HCEC 1CT (cell line): ENCODE measurements around the gene PLRG1.
A peak's percentile ranks its signal among the peaks of the same experiment; 100 is the strongest.

Source experiments
- DNase-seq: peaks from one replicate; pipeline ENCODE4 v3.0.0-alpha.2; 2017

PLRG1 gene

DNA sequence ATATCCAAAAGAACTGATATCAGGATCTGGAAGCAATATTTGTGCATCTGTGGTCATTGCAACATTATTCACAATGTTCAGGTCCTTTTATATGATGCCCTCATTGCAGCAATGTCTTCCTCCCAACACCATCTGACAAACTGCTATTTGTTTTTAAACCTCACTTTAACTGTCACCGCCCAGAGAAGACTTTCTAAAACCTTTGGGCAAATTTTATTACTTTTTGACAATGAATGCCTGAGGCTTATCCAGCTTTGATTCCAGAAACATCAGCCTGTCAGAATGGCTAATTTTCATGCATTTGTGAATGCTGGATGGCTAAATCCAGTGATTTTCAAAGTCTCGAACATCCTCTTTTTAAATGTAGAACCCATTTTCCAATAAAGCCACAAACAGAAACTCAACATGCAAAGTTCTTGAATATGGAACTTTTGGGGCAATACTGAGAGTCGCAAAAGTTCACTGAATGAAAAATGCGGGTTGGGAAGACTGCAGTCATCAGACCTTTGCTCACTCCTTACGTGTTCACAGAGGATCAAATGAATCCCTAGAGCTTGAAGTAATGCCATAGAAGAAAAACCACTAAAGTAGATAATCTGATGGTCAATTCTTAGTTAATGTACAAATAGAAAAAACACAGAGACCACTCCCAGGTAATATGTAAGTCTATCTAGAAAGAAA is 23.1 kb upstream of the PLRG1 start:
- no peak for DNase-seq

DNA sequence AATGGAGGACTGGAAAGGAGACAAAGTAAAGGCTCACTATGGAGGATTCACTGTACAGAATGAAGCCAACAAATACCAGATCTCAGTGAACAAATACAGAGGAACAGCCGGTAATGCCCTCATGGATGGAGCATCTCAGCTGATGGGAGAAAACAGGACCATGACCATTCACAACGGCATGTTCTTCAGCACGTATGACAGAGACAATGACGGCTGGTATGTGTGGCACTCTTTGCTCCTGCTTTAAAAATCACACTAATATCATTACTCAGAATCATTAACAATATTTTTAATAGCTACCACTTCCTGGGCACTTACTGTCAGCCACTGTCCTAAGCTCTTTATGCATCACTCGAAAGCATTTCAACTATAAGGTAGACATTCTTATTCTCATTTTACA is 19.4 kb upstream of the PLRG1 start:
- no peak for DNase-seq

GRCh38 chr4:154569028-154569427 is 18.8 kb upstream of the PLRG1 start:
- DNase-seq, result peak; percentile 3

- DNase-seq, result peak; percentile 31
Measured at GRCh38 chr4:154566639-154567204, 16.5 kb upstream of the PLRG1 start.

- no peak for DNase-seq
Measured at GRCh38 chr4:154565704-154566103, 15.5 kb upstream of the PLRG1 start.

DNA sequence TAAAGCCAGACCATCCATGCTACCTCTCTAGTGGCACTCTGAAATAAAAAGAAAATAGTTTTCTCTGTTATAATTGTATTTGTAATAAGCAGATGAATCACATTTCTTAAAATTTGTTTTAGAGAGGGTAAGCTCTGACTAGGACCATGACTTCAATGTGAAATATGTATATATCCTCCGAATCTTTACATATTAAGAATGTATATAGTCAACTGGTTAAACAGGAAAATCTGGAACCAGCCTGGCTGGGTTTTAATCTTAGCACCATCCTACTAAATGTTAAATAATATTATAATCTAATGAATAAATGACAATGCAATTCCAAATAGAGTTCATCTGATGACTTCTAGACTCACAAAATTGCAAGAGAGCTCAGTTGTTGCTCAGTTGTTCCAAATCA is 14.1 kb upstream of the PLRG1 start:
- no peak for DNase-seq

- no peak for DNase-seq
Measured at GRCh38 chr4:154562697-154563254, 12.6 kb upstream of the PLRG1 start, which contains the start of gene FGB. TSS of gene FGB (plus strand) at chr4:154563011. CDS start at chr4:154563019, 8 bp downstream.

DNA sequence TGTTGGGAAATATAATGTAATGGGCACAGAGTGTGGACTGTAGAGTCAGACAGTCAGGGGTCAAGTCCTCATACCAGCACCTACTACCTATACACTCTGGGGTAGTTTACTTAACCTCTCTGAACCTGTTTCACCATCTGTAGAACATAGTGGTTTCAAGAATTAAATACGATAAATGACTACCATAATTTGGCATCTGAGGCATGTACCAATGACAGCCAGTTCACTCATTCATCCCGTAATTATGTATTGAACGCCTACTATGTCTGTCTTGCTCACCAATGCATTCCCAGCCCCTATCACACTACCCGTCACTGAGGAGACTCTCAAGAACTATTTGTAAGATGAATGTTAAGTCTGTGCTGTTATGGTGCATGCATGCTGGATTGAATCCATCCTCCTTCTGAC is 10.6 kb upstream of the PLRG1 start:
- peak; percentile 75 for DNase-seq

DNA sequence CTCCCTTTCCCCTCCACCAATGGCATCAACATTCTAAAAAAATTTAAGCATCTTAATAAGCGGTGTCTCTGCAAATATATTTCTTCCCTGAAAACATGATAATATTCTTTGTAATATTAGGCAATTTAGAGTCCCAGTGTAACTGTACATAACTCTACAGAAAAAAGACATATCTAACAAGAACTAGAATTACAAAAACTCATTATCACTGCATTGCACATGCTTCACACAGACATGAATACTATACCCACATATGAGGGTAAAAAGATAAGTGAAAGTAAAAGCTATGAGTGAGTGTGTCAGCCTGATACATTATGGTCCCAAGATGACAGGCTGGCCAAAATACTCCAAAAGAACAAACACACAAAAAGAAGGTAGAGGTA is 10.2 kb upstream of the PLRG1 start:
- DNase-seq, result no peak

- peak; percentile 37 for DNase-seq
Measured at GRCh38 chr4:154559494-154560418, 9.6 kb upstream of the PLRG1 start.

DNA sequence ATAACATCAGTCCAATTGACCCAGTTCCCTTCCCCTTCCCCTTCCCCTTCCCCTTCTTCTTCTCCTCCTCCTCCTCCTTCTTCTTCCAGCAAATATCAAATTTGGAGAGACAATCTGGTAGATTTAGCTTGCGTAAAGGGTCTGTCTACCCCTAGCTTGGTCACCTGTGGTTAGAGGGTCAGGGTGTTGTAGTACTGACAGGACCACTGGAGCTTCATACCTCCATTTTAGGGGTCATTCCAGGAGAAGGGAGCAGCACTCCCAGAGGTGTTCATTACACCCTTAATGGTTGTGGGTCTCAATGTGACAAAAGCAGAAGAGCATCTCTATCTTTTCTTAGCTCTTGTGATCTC is 8.9 kb upstream of the PLRG1 start:
- DNase-seq, result no peak

DNA sequence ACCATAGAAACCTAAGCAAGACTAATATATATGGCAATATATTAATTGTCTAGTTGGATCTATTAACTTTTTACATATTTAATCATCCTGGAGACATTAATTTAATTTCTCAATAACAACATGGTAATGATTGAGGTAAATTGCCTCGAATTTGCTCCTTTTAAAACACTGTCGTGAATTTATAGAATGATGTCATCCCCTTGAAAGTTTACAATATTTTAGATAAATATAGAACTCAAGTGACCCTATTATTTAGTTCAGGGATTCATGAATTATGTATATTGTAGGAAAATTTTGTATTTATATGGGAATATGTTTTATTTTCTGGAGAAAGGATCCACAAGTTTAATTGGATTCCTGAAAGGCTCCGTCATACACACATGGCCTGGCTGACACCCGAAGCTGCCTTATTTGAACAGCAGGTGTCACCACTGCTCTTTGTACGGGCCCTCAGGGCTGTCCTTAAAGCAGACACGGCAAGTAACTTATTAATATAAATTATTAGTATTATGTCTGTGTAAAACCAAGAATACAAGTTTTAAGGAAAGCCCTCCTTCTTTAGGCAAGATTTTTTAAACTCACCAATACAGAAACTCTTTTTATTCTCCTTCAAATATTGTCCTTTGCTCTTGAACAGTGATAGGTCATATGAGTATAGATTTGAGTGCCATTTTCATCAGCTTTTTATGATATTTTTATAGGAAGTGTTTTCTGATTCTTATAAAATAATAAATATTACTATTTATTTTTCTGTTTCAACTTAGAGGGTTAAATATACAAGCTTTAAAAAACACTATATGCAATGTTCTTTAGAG is 1.9 kb upstream of the PLRG1 start:
- peak; percentile 61 for DNase-seq

GRCh38 chr4:154545689-154546088 is 4.5 kb downstream of the PLRG1 start:
- no peak for DNase-seq

GRCh38 chr4:154542271-154542879 is 7.8 kb downstream of the PLRG1 start:
- no peak for DNase-seq

DNA sequence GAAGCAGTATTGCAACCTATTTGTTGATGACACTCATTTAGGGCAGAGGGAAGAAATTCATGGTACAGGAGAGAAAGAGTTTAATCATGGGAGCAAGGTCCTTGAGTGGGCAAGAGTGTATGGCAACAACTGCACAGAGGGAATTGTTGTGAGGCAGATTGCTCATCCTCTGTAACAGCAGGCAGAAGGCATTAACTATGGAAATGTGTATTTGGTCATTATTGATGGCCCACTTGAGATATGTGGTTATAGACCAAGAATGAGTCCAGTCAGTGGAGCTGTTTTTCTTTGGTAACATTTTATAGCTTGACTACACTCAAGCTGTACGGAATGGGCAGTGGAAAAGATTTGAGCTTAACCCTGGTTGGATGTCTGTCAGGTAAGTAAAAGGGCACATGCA is 15.9 kb downstream of the PLRG1 start:
- DNase-seq, result no peak

DNA sequence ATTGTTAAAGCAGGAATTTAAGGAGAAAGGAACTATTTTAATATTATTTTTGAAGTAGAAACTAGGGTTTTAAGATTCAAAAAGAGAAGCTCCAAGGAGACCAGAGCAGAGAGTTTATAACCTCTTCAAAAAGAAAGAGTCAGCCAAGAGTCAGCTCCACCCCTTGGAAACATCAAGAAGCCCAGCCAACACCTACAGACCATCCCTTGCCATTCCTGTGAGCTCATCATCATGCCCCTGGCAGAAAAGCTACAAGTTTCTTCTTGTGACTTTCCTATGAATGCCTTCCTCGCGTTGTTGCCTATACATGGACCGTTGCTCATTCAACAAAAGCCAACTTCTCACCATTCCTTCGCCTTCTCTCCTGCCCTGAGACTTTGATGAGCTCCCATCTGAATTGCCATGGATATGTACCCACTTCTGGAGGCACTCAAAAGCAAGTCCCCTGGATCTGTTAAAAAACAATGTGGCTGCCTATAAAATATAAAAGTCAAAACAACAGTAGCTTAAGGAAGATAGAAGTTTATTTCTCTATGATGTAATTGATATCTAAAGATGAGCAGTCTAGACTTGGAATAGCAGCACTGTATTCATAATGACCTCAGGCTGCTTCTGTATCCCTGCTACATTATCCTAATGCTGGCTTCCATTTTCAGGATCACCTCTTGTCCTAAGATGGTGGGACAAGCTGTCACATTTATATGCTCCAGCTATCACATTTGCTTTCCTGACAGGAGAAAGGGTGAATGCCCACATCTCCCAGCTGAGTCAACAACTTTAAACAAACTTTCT is 20.3 kb downstream of the PLRG1 start:
- no peak for DNase-seq

GRCh38 chr4:154528869-154529268 is 21.3 kb downstream of the PLRG1 start:
- no peak for DNase-seq

DNA sequence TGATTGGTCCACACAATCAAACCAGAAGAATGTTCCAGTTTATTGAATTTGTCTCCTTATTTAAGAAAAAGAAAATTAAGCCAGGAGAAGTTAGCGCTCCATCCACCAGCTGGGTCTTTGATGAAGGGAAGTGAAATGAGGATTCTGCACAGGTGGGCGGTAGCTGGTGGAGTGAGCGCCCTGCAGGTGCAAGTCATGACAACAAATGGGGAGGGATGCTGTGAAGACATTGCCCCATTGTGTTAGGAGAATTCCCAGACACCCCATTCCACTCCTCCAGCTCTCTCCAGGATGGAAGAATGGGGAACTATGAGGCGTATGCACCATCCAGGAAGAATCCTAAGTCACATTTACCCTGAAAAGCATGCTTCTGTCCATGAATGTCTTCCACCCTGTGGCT is 22.9 kb downstream of the PLRG1 start:
- DNase-seq, result no peak

DNA sequence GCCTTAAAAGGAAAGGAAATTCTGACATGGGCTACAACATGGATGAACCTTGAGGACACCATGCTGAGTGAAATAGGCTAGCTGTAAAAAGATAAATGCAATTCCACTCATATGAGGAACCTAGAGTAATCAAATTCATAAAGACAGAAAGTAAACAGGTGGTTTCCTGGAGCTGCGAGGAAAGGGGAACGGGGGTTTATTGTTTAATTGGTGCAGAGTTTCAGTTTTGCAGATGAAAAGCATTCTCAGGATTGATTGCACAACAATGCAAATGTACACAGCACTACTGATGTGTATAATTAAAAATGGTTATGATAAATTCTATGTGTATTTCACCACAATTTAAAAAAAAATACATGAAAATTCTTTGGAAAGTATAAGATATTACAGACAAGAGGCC is 24.0 kb downstream of the PLRG1 start:
- no peak for DNase-seq

DNA sequence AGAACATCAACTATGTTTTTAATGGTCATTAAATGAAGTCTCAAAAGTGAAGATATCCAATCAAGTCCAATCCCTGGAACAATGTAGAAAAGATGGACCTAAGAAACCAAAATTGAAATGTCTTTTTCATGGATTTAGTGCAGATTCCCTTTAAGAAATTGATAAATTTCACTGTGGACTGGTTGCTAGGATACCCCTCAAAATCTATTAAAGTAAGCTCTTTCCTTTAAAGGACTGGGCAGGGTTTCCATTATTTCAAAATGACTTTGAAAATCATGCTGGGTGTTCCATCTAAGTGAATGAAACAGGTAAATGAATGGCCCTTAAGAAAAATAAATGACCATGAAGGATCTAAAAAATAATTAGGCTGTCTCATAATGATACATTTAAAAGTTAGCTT is 28.6 kb downstream of the PLRG1 start:
- DNase-seq, result no peak

DNA sequence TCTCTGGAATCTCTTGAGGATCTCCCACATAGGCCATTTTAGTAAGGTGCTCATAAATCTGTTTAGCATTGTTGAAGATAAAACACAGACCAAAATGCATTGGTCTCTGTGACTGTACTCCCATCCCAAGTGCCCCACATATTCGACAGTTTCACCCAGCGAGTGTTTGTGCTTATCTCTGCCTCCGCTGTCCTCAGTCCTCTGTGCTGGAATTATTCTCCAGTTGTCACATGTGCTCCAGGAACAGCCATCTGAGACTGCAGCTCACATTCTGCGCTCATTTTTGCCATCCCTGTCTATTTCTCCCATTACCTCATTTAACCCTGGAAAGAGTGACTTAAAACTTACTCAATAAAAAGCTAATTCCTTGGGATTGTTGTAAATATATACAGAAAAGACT is 31.0 kb downstream of the PLRG1 start:
- no peak for DNase-seq

DNA sequence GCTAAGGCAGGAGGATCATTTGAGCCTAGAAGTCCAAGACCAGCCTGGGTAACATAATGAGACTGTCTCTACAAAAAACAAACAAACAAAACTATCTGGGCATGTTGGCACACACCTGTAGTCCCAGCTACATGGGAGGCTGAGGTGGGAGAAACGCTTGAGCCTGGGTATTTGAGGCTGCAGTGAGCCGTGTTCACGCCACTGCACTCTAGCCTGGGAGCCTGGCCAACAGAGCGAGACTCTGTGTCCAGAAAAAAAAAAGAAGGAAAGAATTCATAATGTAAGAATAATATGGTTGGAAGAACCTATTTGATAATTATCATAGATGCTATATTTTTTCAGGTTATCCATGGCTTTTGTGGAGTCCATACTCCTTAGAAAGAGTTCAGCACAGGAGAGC is 32.6 kb downstream of the PLRG1 start:
- DNase-seq, result no peak
